Right kidney (tissue), 1 donor: ENCODE data around the gene MCOLN2.

Experiments
- DNase-seq: peaks from one replicate; pipeline ENCODE4 v3.0.0-alpha.2; 2016

Gene MCOLN2

DNA sequence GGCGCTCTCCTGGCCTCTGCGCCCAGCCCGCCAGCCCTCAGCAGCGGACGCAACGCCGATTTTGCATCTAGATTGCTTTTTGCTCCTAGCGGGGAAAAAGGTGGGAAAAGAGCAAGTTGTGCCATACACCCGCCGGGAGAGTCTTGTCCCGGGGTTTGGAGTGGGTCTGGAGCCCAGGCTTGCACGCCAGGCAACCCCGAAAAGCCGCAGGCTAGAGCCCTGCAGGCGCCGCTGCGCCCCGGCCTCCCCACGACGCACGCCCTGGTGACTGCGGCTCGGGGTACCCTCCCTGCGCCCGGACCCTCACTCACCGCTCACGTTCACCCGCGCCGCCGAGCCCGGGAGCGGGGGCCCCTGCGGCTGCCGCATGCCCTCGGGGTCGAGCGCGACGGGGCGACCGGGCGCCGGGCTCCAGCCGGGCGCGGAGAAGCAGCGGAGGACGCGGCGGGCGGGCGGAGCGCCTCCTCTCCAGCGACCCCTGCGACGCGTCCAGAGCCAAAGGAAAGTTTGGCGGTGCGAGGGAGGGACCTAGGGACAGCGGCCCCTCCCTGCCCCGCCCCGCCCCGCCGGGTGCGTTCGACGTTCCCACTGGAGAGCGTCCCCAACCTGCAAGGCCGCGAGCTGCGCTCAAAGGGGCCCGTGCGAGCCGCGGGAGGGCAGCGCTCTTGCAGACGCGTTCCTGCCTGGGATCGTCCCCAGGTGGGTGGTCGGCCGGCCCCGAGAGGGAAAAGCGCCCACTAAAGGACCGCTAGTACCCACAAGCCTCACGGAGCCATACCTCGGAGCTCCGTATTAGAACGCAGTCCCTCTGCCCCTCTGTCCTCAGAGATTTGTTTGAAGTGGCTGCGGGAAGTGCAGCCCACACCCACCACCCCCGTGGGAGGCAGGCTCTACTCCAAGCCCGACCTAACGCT, 104.0 kb downstream of the MCOLN2 start, which contains the start of gene LPAR3:
Gene LPAR3 (minus strand): TSS at position 502 of the 914 bp plus-strand sequence. CDS start 27,086 bp downstream, outside the sequence.
- DNase-seq, result peak; percentile 73

DNA sequence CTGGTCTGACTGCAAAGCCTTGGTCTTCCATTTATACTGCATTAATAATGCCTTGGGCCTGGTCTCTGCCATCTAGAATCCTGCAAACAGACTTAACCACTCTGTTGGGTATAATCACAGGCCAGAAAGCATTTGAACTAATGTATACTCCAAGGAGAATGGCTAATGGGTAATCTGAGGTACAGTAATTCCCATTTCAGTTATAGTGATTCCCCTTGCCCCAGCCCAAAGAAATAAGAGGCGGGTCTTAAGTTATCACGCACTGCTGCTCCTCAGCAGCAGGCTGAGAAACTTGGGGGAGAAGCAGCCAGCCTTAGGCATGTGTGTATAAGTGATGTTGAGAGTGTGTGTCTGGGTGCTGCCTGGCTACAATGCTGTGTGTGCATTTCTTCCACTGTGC, 106.3 kb downstream of the MCOLN2 start:
- DNase-seq, result no peak

DNA sequence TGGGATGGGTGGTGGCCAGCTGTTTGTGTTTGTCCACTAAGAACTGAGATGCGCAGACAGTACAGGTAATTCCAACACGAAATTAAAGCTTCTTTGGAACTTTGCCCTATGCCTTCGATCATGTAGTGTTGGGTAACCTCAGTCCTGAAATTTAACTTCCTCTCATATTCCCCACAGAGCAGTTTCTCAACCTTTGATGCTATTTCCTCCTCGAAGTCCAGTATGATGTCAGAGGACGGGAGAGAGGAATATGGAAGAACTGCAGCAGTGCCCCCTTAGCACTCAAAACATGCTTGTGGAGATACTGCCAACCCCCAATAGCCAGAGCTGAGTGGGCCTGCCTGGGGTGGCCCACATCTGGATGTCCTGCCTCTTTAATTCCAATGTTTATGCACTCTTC, 107.5 kb downstream of the MCOLN2 start:
- DNase-seq, result no peak

DNA sequence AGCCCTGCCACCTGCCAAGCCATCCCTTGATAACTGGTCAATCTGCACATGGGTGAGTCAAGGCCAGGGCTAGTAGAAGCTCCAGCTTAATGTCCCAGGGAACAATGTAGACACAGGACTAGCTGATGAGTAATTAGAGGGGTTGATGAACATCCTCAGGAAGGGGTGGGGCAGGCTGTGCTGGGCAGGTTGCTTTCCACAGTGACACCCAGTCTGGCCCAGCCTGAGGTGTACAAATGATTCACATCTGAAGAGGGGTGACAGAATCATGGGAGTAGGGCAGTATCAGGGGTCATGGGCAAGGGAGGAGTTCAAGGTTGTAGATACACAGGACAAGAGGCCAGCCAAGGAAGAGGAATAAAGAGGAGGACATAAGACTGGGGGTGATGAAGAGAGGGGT, 108.2 kb downstream of the MCOLN2 start:
- no peak for DNase-seq

DNA sequence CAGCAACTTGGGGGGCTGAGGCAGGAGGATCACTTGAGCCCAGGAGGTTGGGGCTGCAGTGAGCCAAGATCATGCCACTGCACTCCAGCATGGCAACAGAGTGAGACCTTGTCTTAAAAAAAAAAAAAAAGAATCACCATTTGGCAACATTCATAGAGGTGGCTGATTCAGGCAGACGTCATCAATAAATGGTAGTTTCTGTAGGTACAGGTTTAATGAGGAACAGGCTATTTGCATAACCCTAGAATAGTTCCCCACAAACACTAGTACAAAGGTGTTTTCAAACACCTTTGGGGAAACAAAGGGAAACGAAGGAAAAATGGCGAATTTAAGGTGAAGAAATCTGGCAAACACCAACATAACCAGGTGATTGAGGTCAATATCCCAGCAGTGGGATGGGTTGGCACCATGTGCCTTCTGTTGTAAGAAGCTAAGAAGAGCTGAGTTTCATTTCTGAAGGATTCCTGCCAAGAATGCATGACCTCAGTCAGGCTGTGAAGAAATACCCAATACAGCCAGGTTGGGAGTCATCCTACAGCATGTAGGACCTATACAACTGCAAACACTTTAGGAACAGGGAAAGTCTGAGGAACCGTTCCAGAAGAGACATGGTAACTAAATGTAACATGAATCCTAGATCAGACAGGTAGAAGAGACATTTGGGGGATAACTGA, 109.5 kb downstream of the MCOLN2 start:
- DNase-seq, result no peak

DNA sequence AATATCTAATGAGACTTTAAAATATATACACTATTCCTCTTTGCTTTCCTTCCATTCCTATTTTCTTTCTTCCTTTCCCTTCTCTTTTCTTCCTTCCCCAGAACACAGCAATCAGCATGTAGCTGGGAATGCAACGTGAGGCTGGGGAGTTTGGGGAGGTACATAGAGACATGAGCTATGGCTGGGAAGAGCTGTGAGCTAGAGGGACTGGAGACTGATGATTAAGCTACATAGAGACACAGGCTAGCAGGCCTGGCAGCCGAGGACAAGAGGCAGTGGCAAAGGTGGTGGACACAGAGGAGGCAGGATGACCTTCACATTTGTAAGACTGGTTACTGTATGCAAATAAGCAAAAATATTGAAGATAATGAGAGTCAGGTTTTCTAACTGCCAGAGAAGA, 111.4 kb downstream of the MCOLN2 start:
- no peak for DNase-seq

DNA sequence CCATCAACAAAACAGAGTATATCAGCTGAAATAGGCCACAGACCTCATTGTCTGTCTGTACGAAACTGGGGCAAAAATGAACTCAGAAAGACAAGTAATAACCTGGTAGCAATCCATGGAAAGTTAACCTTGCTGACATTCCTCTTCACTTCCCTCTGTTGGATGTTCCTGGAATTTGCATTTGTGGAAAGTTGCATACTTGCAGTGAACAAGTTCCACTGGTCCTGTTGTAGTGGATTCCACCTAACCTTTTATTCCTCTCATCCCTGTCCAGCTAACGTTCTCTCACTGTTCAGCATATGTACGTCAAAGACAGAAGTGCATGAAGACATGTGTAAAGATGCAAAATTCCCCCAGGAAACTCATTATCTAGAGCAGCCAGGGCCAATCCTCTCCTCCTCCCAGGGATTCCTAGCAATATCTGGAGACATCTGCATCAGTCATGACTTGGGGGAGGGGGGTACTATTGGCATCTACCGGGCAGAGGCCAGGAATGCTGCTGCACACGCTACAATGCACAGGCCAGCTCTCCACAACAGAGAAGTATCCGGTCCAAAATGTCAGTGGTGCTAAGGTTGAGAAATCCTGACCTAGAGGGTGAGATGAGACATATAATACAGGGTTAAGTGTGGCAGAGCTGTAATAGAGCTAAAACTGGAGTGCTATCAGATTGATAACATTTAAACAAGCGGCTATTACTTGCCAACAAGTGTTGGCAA, 112.1 kb downstream of the MCOLN2 start:
- DNase-seq, result no peak

DNA sequence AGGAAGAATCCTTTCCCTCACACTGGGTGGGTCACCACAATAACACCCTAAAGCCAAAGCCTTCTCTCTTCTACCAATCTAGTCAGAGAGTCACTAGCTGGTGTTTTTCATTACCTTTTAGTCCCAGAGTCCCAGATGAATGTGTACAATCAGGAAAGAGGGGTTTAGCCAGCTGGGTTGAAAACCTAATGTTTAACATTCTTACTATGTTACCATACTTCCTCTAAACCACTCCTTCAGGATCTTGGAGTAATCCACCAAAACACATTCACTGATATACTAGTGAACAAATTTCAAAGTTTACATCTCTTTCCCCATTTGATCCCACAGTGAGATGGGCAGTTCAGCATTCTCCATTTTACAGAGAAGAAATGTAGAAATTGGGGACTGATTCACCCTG, 113.6 kb downstream of the MCOLN2 start:
- DNase-seq, result no peak

DNA sequence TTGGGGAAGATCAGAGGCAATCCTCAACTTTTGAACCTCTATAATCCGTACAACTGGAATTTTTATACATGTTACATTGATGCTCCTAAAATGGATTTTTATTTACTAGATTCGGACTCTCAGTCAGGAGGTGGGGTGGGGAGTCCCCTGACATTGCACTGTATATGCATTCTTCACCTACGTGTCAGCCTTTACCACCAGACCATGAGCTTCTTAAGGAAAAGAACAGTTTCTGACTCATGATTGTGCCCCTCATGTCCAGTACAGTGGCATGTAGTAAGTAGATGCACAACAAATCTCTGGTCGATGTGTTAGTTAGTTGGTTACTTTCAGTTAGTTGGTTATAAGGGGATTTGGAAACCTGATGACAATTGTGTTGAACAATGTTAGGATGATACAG, 119.3 kb downstream of the MCOLN2 start:
- DNase-seq, result no peak

DNA sequence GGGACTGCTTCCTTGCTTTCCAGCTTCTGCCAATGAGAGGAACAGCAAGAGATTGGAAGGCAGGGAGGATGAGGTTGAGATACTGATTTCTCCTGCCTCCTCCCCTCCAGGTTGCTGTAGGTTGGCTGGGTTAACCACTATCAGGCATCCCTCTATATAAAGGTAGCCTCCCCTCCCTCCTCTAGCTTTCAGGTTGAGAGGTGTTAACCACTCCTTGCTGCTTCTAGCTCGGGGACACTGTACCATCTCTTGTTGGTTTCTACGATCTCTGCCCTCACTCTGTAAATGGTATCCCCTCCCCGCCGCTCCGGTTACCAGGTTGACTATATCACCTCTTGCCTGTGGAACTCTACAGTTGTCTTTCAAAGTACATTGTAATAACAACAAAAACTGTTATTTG, 120.6 kb downstream of the MCOLN2 start:
- DNase-seq, result no peak
